Measurements from ENCODE around the gene CACNA1C. TPM values are rescaled to one million over a fixed set of nuclear protein-coding genes. Genes with fewer than 3 reads are reported as not detected.

The CACNA1C gene
- total RNA-seq, 2 experiments from 2014 or later, result 0.69 to 1.4 TPM

DNA sequence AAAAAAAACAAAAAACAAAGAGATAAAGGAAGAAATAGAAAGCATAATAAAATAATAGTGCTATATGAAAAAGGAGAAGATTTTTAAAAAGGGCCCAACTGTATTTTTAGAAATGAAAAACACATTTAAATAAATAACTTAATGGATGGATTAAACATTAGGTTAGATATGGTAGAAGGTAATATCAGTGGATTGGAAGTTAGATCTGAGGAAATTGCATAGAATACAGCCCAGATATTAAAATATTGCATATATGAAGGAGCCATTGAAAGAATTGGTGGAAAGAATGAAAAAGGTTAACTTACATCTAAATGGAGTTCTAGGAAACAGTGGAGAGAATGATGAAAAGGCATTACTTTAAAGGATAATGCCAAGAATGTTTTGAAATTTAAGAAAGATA lies 27.8 kb downstream of the CACNA1C start:
- no TSS peak for BruUV-seq (replicated peaks)
- Histone ChIP-seq H4K20me1 (ENCODE audit: insufficient read depth, low read length) (no peaks in the 10 kb centered on the region), H3K4me2 (ENCODE audit: low read length) (no peak overlapping the region), H2AFZ (ENCODE audit: low read length) (no peak overlapping the region), H3K4me1 (ENCODE audit: insufficient read depth, low read length, poor library complexity, severe bottlenecking) (no peaks in the 10 kb centered on the region), H3K36me3 (ENCODE audit: insufficient read depth, low read length) (no peaks in the 10 kb centered on the region), H3K79me2 (ENCODE audit: insufficient read depth, low read depth, low read length) (no peaks in the 10 kb centered on the region), H3K9me2 (ENCODE audit: insufficient read depth, low read length) (no peaks in the 10 kb centered on the region), H3K4me3 (ENCODE audit: low read depth, low read length, poor library complexity, severe bottlenecking) (no peak overlapping the region), H3K27ac (ENCODE audit: low read depth, low read length, poor library complexity, severe bottlenecking) (no peak overlapping the region), H3K9me3 (ENCODE audit: low read length) (no peaks in the 10 kb centered on the region)
- intact Hi-C loops (cut with micrococcal nuclease; ENCODE audit: unreplicated experiment), result no loop called here
- ChIA-PET POLR2A (no interaction called here), CTCF (ENCODE audit: unreplicated experiment) (no interaction called here)
- no peak for DNase-seq (ENCODE audit: low spot score)
- TF ChIP-seq EZH2phosphoT487 (IDR thresholded peaks at IDR 0.05; ENCODE audit: borderline replicate concordance, low read depth, low read length), result no peak
- TF ChIP-seq, protein P1, sequence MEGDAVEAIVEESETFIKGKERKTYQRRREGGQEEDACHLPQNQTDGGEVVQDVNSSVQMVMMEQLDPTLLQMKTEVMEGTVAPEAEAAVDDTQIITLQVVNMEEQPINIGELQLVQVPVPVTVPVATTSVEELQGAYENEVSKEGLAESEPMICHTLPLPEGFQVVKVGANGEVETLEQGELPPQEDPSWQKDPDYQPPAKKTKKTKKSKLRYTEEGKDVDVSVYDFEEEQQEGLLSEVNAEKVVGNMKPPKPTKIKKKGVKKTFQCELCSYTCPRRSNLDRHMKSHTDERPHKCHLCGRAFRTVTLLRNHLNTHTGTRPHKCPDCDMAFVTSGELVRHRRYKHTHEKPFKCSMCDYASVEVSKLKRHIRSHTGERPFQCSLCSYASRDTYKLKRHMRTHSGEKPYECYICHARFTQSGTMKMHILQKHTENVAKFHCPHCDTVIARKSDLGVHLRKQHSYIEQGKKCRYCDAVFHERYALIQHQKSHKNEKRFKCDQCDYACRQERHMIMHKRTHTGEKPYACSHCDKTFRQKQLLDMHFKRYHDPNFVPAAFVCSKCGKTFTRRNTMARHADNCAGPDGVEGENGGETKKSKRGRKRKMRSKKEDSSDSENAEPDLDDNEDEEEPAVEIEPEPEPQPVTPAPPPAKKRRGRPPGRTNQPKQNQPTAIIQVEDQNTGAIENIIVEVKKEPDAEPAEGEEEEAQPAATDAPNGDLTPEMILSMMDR (conservative IDR thresholded peaks at IDR 0.05; ENCODE audit: low read length), result no peak

DNA sequence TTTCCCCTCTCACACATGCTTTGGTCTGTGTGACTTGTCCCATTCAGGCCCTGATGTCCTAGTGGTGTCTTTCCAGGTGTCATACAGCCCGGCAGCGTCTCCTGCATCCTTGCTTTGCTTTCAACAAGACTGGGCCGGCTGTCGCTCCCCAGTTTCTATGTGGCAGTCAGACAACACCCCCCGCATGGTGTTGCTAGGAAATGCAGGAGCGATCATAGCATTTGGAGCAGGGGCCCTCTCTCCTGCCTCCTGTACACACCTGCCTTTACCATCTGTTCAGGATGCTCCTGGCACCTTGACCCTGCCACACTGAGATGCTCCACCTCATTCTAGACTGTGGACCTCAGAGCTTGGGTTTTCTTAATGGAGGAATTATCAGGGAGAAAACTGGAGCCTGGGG lies 29.5 kb downstream of the CACNA1C start:
- no peaks in the 10 kb centered on the region for H3K9me3 ChIP-seq (ENCODE audit: low read length)
- no peaks in the 10 kb centered on the region for H3K36me3 ChIP-seq (ENCODE audit: insufficient read depth, low read length)
- ChIA-PET POLR2A (no interaction called here), CTCF (ENCODE audit: unreplicated experiment) (no interaction called here)
- H3K79me2 ChIP-seq (ENCODE audit: insufficient read depth, low read depth, low read length), result no peaks in the 10 kb centered on the region
- H3K27ac ChIP-seq (ENCODE audit: low read depth, low read length, poor library complexity, severe bottlenecking), result no peak overlapping the region
- no peak for TF ChIP-seq EZH2phosphoT487 (IDR thresholded peaks at IDR 0.05; ENCODE audit: borderline replicate concordance, low read depth, low read length)
- TF ChIP-seq, protein P1 (conservative IDR thresholded peaks at IDR 0.05; ENCODE audit: low read length), result no peak
- H2AFZ ChIP-seq (ENCODE audit: low read length), result no peak overlapping the region
- no peaks in the 10 kb centered on the region for H3K9me2 ChIP-seq (ENCODE audit: insufficient read depth, low read length)
- no peak for DNase-seq (ENCODE audit: low spot score)
- H4K20me1 ChIP-seq (ENCODE audit: insufficient read depth, low read length), result no peaks in the 10 kb centered on the region
- no peaks in the 10 kb centered on the region for H3K4me1 ChIP-seq (ENCODE audit: insufficient read depth, low read length, poor library complexity, severe bottlenecking)
- H3K4me2 ChIP-seq (ENCODE audit: low read length), result no peak overlapping the region
- BruUV-seq (replicated peaks), result no TSS peak
- intact Hi-C loops (cut with micrococcal nuclease; ENCODE audit: unreplicated experiment), result no loop called here
- H3K4me3 ChIP-seq (ENCODE audit: low read depth, low read length, poor library complexity, severe bottlenecking), result no peak overlapping the region

DNA sequence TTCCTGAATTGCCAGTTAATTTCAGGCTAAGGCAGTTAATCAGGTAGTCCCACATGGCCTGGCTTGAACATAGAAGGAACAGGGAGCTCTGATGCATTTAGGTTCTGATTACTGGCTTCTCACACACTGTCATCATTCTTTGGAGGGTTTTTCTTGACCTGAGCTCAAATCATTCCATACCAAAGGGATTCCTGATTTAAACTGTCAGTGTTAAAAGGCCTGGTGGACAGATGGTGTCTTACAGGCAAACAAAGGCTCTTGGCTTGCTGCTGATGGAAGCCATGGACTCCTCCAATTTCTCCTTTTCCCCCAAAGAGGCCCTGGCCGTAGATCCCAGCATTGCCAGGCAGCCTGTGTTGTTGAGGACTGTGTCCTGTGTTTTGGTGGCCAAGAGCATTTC lies 30.2 kb downstream of the CACNA1C start:
- Histone ChIP-seq H3K9me3 (ENCODE audit: low read length) (no peaks in the 10 kb centered on the region), H3K4me3 (ENCODE audit: low read depth, low read length, poor library complexity, severe bottlenecking) (no peak overlapping the region), H4K20me1 (ENCODE audit: insufficient read depth, low read length) (no peaks in the 10 kb centered on the region), H3K4me2 (ENCODE audit: low read length) (no peak overlapping the region), H3K9me2 (ENCODE audit: insufficient read depth, low read length) (no peaks in the 10 kb centered on the region), H3K79me2 (ENCODE audit: insufficient read depth, low read depth, low read length) (no peaks in the 10 kb centered on the region), H3K4me1 (ENCODE audit: insufficient read depth, low read length, poor library complexity, severe bottlenecking) (no peaks in the 10 kb centered on the region), H2AFZ (ENCODE audit: low read length) (no peak overlapping the region), H3K27ac (ENCODE audit: low read depth, low read length, poor library complexity, severe bottlenecking) (no peak overlapping the region), H3K36me3 (ENCODE audit: insufficient read depth, low read length) (no peaks in the 10 kb centered on the region)
- POLR2A ChIA-PET, result no interaction called here
- CTCF ChIA-PET (ENCODE audit: unreplicated experiment), result no interaction called here
- TF ChIP-seq, protein P1 (conservative IDR thresholded peaks at IDR 0.05; ENCODE audit: low read length), result no peak
- no peak for TF ChIP-seq EZH2phosphoT487 (IDR thresholded peaks at IDR 0.05; ENCODE audit: borderline replicate concordance, low read depth, low read length)
- intact Hi-C loops (cut with micrococcal nuclease; ENCODE audit: unreplicated experiment), result no loop called here
- no TSS peak for BruUV-seq (replicated peaks)
- no peak for DNase-seq (ENCODE audit: low spot score)
